Activated CD8-positive, alpha-beta memory T cell treated with anti-CD3 and anti-CD28 coated beads for 1 hour (primary cell): ENCODE measurements around the gene ADD2.
"Not testable (repeated sequence)": the region's sequence is repeated elsewhere in the genome, so short reads cannot be mapped to it uniquely, and the experiment has no call there.

Experiments used
- DNase-seq, 2 donors: peaks; one replicate each; pipeline ENCODE4 v3.0.0-alpha.2; 2020; ENCODE audit warnings: low read depth in 1 of 2; ENCODE audit errors: extremely low read depth in 1 of 2

Gene ADD2

GRCh38 chr2:70676301-70677035 is 91.5 kb downstream of the ADD2 start:
- DNase-seq: no peak

- DNase-seq: no peak
These were observed 92.1 kb downstream of the ADD2 start for GRCh38 chr2:70675862-70676261.

DNA sequence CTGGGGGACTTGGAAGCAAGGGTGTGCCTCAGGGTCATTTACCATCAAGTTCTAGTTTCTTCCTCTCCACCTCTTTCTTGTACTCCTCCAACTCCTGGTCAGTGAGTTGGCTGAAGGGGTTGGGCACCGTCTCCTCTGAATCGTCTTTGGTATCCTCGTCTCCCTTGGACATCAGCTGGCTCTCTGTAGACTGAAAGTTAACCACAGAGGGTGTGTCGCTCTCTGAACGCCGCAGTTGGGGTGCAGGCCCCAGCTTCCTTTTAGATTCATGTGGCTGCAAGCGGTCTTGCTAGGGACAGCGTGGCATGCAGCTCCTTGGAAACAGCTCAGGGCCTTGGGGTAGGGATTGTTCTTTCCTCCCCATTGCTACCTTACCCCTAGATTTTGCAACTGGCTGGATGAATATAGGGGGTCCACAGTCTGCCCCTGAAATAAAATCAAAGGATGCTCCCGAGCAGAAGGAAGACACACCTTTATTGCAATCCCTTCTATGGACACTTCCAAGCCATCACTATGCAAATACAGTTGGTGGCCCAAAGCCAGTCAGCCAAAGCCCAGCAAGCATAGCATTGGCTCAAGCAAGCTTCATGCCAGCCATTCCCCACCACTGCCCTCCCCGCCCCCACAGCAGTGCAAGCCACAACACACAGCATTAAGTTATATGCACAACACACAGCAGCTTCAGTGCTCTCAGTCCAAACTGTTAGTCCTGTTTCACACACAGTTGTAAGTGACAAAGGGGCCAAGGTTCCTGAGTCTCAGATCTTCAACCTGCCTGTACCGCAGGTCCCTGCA is 93.2 kb downstream of the ADD2 start:
- no peak for DNase-seq

GRCh38 chr2:70673041-70673647 is 94.9 kb downstream of the ADD2 start:
- DNase-seq: no peak

GRCh38 chr2:70671092-70671675 is 96.8 kb downstream of the ADD2 start:
- no peak for DNase-seq

- no peak for DNase-seq
These were observed 97.4 kb downstream of the ADD2 start for GRCh38 chr2:70670626-70671025.

GRCh38 chr2:70670202-70670601 is 97.8 kb downstream of the ADD2 start:
- no peak for DNase-seq

DNA sequence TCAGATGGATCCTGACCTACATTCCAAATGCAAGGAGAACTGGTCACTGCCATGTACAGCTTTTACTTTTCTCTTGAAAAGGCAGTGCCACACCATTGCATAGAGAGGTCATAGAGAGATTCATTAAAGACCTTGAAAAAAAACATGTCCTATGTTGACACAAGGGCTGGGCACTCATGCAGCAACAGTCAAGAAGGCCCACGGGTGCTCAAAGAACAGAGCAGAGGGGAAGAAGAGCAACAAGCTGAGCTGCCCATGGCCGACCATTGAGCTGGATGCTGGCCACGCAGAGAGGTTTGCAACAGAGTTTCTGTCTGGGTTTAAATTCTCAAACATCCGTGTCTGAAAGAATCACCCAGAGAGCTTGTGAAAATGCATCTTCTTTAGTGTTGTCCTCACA is 99.1 kb downstream of the ADD2 start:
- DNase-seq: no peak

- no peak for DNase-seq
These were observed 99.6 kb downstream of the ADD2 start for GRCh38 chr2:70668432-70668831.

DNA sequence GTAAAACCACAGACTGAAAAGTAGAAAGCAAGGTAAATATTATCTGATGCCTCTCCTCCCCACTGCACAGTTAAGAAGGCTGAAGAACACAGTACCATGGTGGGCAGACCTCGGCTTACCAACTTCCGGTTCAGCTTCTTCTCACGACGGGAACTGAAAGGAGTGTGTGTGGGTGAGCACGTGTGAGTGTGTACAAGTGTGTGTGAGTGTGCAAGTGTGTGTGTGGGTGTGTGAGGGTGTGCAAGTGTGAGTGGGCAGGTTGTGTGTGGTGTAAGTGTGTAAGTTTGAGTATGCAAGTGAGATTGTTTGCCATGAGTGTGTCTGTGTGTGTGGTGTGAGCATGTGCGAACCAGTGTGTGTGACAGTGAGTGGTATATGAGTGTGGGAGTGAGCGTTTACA is 103.5 kb downstream of the ADD2 start:
- no peak for DNase-seq

GRCh38 chr2:70663411-70663810 is 104.6 kb downstream of the ADD2 start:
- no peak for DNase-seq

- no peak for DNase-seq
These were observed 108.4 kb downstream of the ADD2 start for GRCh38 chr2:70659551-70659950.

DNA sequence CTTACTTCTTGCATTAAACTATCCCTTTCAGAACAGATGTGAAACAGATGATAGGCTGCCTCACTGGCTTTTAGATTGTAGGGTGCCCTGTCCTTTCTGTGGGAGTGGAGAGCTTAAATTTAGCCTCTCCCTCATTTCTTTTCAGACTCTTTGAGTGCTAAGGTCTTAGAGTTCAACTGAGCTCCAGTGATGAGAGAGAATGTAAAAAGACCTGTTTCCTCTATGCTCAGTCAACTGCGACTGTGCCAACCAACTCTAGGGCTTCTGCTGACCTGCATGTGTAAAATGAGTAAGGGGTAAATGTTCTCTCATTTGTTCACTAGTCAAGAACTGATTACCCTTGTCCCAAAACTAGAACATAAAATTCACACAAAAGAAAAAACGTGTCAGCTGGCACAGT is 109.5 kb downstream of the ADD2 start:
- DNase-seq: no peak

- no peak for DNase-seq
These were observed 110.8 kb downstream of the ADD2 start for GRCh38 chr2:70657246-70657645.

DNA sequence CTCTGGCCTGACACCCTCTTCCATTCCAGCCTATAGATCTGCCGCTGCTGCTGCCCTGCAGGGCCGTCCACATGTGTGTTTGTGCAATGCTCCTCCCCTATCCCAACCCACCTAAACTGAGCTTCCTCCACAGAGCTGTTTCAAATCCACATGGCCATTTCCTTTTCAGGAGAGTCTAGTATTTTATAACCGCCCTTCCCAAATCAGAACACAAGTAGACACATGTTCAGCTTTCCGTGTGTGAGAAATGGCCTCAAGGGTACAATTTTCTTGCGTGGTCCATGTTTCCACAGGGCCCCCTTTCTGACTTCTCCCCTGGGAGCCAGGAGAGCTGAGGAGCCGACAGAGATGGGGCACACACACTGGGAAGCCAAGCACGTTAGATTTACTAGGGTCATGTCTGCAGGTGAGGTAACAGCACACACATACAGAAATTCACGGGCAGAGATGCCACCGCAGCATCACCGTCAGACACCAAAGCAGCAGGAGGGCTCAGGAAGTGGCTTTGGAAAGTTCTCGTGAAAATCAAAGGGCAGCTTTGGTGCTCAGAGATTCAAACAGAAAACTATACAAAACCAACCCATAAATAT is 111.5 kb downstream of the ADD2 start:
- peak in 1 of 2 donors; percentile 6 for DNase-seq

DNA sequence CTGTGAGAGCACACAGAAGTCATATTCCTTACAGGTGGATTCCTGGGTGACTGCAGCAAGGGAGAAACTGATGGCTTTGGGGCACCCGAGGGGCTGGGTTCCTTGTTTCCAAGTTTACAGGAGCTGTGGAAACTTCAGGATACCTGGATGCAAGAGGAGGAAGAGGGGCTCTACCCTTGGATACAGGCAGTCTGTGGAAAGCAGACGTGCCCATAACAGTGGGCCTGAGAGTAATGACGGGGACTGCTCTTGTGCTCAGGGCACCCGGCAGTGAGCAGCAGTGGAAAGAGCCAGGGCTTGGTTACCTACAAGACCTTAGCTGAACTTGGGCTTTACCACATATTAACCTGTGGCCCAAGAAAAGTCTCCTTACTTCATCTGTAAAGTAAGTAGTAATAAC is 112.2 kb downstream of the ADD2 start:
- no peak for DNase-seq

- DNase-seq: not testable (repeated sequence)
These were observed 112.8 kb downstream of the ADD2 start for GRCh38 chr2:70655211-70655610.

- DNase-seq: no peak
These were observed 116.3 kb downstream of the ADD2 start for GRCh38 chr2:70651727-70652126.

DNA sequence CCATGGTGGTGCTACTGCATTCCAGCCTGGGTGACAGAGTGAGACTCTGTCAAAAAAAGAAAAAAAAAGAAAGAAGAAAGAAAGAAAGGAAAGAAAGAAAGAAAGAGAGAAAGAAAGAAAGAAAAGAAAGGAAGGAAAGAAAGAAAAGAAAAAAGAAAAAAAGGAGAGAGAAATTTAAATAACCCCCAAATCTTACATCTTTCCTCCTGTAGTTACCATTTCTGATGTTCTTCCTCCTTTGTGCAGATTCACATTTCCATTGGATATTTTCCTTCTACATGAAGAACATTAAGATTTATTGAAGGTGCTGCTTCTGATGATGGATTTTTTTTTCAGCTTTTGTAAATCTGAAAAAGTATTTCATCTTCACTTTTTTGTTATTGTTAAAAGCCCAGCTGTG is 117.0 kb downstream of the ADD2 start:
- no peak for DNase-seq

GRCh38 chr2:70648961-70649360 is 119.0 kb downstream of the ADD2 start:
- no peak for DNase-seq

- DNase-seq: peak; percentile 27 to 50
These were observed 120.0 kb downstream of the ADD2 start for GRCh38 chr2:70647873-70648481.
